Measurements from ENCODE around the gene PKP2. TPM values are rescaled to one million over a fixed set of nuclear protein-coding genes. Genes with fewer than 3 reads are reported as not detected.

Gene PKP2
- total and polyA plus RNA-seq, 2 donors (not counting 3 experiments of a cell fraction or from before 2014, with no cell fraction given) = 1.4 to 6.5 TPM

DNA sequence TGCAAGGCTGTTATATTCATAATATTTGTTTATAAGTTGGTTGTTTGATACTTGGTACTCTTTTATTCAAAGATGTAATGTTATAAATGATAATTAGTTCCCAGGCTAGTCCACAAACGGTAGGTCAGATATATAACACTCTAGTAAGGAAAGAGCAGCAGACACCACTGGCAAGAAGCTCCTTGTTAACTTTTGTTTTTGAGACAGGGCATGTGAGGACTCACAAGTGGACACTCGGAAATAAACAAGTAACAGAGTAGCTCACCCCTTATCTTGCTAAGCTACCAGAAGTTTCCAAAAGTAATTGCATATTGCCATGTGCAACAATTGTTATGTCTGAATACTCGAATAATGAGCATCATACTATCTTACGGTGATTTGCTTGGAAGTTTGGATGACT lies 102.3 kb downstream of the PKP2 start:
- H4K20me1 ChIP-seq (replicated peaks; ENCODE audit: control insufficient read depth, extremely low read depth, insufficient read depth, low read length) = no peaks in the 10 kb centered on the region
- no peaks in the 10 kb centered on the region for H3K9me1 ChIP-seq (replicated peaks; ENCODE audit: control insufficient read depth, extremely low read depth, insufficient read depth, low read length)
- H3K4me1 ChIP-seq (ENCODE audit: control insufficient read depth, extremely low read depth, insufficient read depth, low read length) = no peaks in the 10 kb centered on the region
- no peak overlapping the region for H2AFZ ChIP-seq (ENCODE audit: low read depth, low read length)
- H3K27ac ChIP-seq (ENCODE audit: insufficient read depth, low read depth, low read length) = no peak overlapping the region
- DNase-seq (ENCODE audit: low read depth, low spot score) = no peak
- no peak overlapping the region for H3K4me3 ChIP-seq (replicated peaks in 1 of 3; ENCODE audit: insufficient read depth in 1 of 3, low read depth in 1 of 3, low read length in 3 of 3)
- TF ChIP-seq MAX (IDR thresholded peaks at IDR 0.05; ENCODE audit: insufficient read depth, insufficient read length) = no peak
- no peak for TF ChIP-seq POLR2AphosphoS5 (IDR thresholded peaks at IDR 0.05; ENCODE audit: insufficient read depth, low read depth, low read length)
- no peak for TF ChIP-seq MYC (IDR thresholded peaks at IDR 0.05; ENCODE audit: low read depth, low read length)
- no peak for TF ChIP-seq FOS (IDR thresholded peaks at IDR 0.05; ENCODE audit: borderline replicate concordance, insufficient read depth, low read length)
- TF ChIP-seq JUN (IDR thresholded peaks at IDR 0.05; ENCODE audit: borderline replicate concordance, insufficient read depth, insufficient read length, low read depth) = no peak
- no peak for TF ChIP-seq POLR2A (IDR thresholded peaks at IDR 0.05; ENCODE audit: low read depth, low read length)
- no peak for TF ChIP-seq GATA2 (IDR thresholded peaks at IDR 0.05; ENCODE audit: insufficient read depth, insufficient read length, low read depth, low read length)
- no peak for TF ChIP-seq EZH2 (IDR thresholded peaks at IDR 0.05; ENCODE audit: borderline replicate concordance, low read depth, low read length, severe bottlenecking)
- TF ChIP-seq, protein P1, sequence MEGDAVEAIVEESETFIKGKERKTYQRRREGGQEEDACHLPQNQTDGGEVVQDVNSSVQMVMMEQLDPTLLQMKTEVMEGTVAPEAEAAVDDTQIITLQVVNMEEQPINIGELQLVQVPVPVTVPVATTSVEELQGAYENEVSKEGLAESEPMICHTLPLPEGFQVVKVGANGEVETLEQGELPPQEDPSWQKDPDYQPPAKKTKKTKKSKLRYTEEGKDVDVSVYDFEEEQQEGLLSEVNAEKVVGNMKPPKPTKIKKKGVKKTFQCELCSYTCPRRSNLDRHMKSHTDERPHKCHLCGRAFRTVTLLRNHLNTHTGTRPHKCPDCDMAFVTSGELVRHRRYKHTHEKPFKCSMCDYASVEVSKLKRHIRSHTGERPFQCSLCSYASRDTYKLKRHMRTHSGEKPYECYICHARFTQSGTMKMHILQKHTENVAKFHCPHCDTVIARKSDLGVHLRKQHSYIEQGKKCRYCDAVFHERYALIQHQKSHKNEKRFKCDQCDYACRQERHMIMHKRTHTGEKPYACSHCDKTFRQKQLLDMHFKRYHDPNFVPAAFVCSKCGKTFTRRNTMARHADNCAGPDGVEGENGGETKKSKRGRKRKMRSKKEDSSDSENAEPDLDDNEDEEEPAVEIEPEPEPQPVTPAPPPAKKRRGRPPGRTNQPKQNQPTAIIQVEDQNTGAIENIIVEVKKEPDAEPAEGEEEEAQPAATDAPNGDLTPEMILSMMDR (IDR thresholded peaks at IDR 0.05; ENCODE audit: extremely low read depth in 1 of 2, insufficient read depth in 1 of 2, low read depth in 1 of 2, low read length in 2 of 2) = no peak
- no peak overlapping the region for H3K4me2 ChIP-seq (ENCODE audit: insufficient read depth, low read length)
- no peak for FAIRE-seq
- no peak overlapping the region for H3K9ac ChIP-seq (replicated peaks; ENCODE audit: extremely low read depth, insufficient read depth, low read length)
- H3K9me3 ChIP-seq (replicated peaks; ENCODE audit: control insufficient read depth, insufficient read depth, low read length) = no peaks in the 10 kb centered on the region
- H3K27me3 ChIP-seq (ENCODE audit: control insufficient read depth in 2 of 2, insufficient read depth in 2 of 2, low read length in 2 of 2) = no peaks in the 10 kb centered on the region
- intact Hi-C loops (cut with micrococcal nuclease) (loop anchor here (10.0 kb wide), 1 partner anchor 1221 kb away; no protein-coding TSS in a partner anchor), dilution Hi-C loops (cut with MboI; ENCODE audit: extremely low pct_ligation_motif_present, low sequenced_read_pairs) (no loop called here)
- no TSS peak for BruUV-seq (replicated peaks)
- POLR2A ChIA-PET = no interaction called here
- CTCF ChIA-PET = no interaction called here
- H3K79me2 ChIP-seq (ENCODE audit: control insufficient read depth, insufficient read depth, low read length) = no peaks in the 10 kb centered on the region
- H3K36me3 ChIP-seq (ENCODE audit: control insufficient read depth in 2 of 2, extremely low read depth in 1 of 2, insufficient read depth in 2 of 2, low read length in 2 of 2) = no peaks in the 10 kb centered on the region
